AG04450 (cell line): ENCODE results near the gene FLG. TPM values are rescaled to one million over a fixed set of nuclear protein-coding genes. Genes with fewer than 3 reads are reported as not detected.
"Not testable (repeated sequence)": the region's sequence is repeated elsewhere in the genome, so short reads cannot be mapped to it uniquely, and the experiment has no call there.

Source experiments
- CTCF ChIA-PET: fragments of 300-600, 350-600 bp; formaldehyde crosslinking; extraction: SDS; loops from one replicate; lab custom pipeline; 2022; ENCODE audit warnings: antibody characterized with exemption, inconsistent platforms; lab: Charles Lee
- POLR2A ChIA-PET: fragments of 350-600 bp; formaldehyde crosslinking; extraction: SDS; loops from one replicate; lab custom pipeline; 2021; ENCODE audit warnings: antibody characterized with exemption, inconsistent platforms; lab: Yijun Ruan, JAX
- DNase-seq: peaks from one replicate; pipeline ENCODE4 v3.0.0-alpha.2; 2011; ENCODE audit warnings: low read depth, low spot score
- H3K27ac ChIP-seq: one replicate; pipeline ENCODE4 v1.5.1; 2012; ENCODE audit warnings: low read depth, low read length, control low read depth
- H3K27me3 ChIP-seq: one replicate; pipeline ENCODE4 v1.6.0; 2012; ENCODE audit warnings: low read length; ENCODE audit not compliant: control insufficient read depth, insufficient read depth
- H3K4me3 ChIP-seq: 2 replicates; pipeline ENCODE4 v1.5.1; 2011; ENCODE audit warnings: mild to moderate bottlenecking, low read depth, low read length, control low read depth
- H3K9me3 ChIP-seq: 2 replicates; pipeline ENCODE4 v1.5.1; 2012; ENCODE audit warnings: low read length; ENCODE audit not compliant: control insufficient read depth, insufficient read depth
- CTCF ChIP-seq: IDR thresholded peaks from 2 replicates; pipeline ENCODE4 v1.5.1; 2011; ENCODE audit warnings: low read depth, low read length, control low read depth, inconsistent platforms
- polyA plus RNA-seq: library from polyadenylated mRNA; depleted of rRNA; stranded (reverse); fragments of >200 nt; gene quantifications from 2 replicates; pipeline ENCODE4 v1.2.3, GENCODE V29; 2011; rRNA removed

Gene FLG
- polyA plus RNA-seq, 1 experiment: not detected

- Histone ChIP-seq H3K27ac (no peak overlapping the region), H3K9me3 (peaks cover 63% of the 10 kb centered on the region), H3K4me3 (no peak overlapping the region), H3K27me3 (no peaks in the 10 kb centered on the region)
- no peak for TF ChIP-seq CTCF
- CTCF ChIA-PET: no interaction called here
- no peak for DNase-seq
- POLR2A ChIA-PET: no interaction called here
Measured at GRCh38 chr1:152309955-152310354, 15.1 kb downstream of the FLG start.

- DNase-seq, CTCF ChIA-PET, H3K27ac ChIP-seq, H3K4me3 ChIP-seq, H3K27me3 ChIP-seq, POLR2A ChIA-PET: not testable (repeated sequence)
- H3K9me3 ChIP-seq: peaks cover 68% of the 10 kb centered on the region
Measured at GRCh38 chr1:152309320-152309901, 15.6 kb downstream of the FLG start.

- CTCF ChIA-PET, POLR2A ChIA-PET, H3K27ac ChIP-seq, DNase-seq, H3K4me3 ChIP-seq, H3K27me3 ChIP-seq: not testable (repeated sequence)
- peaks cover 69% of the 10 kb centered on the region for H3K9me3 ChIP-seq
Measured at GRCh38 chr1:152308758-152309157, 16.3 kb downstream of the FLG start.

- H3K27me3 ChIP-seq, H3K4me3 ChIP-seq, DNase-seq, H3K27ac ChIP-seq, POLR2A ChIA-PET, CTCF ChIA-PET: not testable (repeated sequence)
- H3K9me3 ChIP-seq: peaks cover 67% of the 10 kb centered on the region
Measured at GRCh38 chr1:152307970-152308369, 17.1 kb downstream of the FLG start.

GRCh38 chr1:152306123-152306522, 18.9 kb downstream of the FLG start:
- H3K27me3 ChIP-seq, DNase-seq, H3K4me3 ChIP-seq, CTCF ChIA-PET, POLR2A ChIA-PET, H3K27ac ChIP-seq: not testable (repeated sequence)
- H3K9me3 ChIP-seq: peaks cover 50% of the 10 kb centered on the region

GRCh38 chr1:152304773-152305172, 20.3 kb downstream of the FLG start:
- POLR2A ChIA-PET, H3K27ac ChIP-seq, DNase-seq, H3K4me3 ChIP-seq, H3K27me3 ChIP-seq, CTCF ChIA-PET: not testable (repeated sequence)
- H3K9me3 ChIP-seq: peaks cover 37% of the 10 kb centered on the region

- H3K4me3 ChIP-seq, CTCF ChIA-PET, POLR2A ChIA-PET, DNase-seq, H3K27me3 ChIP-seq, H3K27ac ChIP-seq: not testable (repeated sequence)
- peaks cover 27% of the 10 kb centered on the region for H3K9me3 ChIP-seq
Measured at GRCh38 chr1:152303139-152303872, 21.7 kb downstream of the FLG start.

GRCh38 chr1:152256394-152256793, 68.6 kb downstream of the FLG start:
- H3K4me3 ChIP-seq, POLR2A ChIA-PET, DNase-seq, H3K27ac ChIP-seq, CTCF ChIA-PET, H3K27me3 ChIP-seq: not testable (repeated sequence)
- H3K9me3 ChIP-seq: peaks cover 10% of the 10 kb centered on the region

Other genes starting within 250 kb of the FLG start
- gene TCHHL1, start 236.2 kb downstream of the FLG start, polyA plus RNA-seq: not detected in 2 replicates
- not detected in 2 replicates for gene TCHH, start 209.8 kb downstream of the FLG start, polyA plus RNA-seq
- not detected in 2 replicates for gene RPTN, start 166.0 kb downstream of the FLG start, polyA plus RNA-seq
- gene HRNR, start 101.0 kb downstream of the FLG start, polyA plus RNA-seq: not detected in 2 replicates
- gene FLG2, start 34.8 kb upstream of the FLG start, polyA plus RNA-seq: not detected in 2 replicates
- not detected in 2 replicates for gene CRNN, start 89.0 kb upstream of the FLG start, polyA plus RNA-seq
- gene LCE5A, start 185.6 kb upstream of the FLG start, polyA plus RNA-seq: not detected in 2 replicates
- gene CRCT1, start 189.2 kb upstream of the FLG start, polyA plus RNA-seq: not detected in 2 replicates
- not detected in 2 replicates for gene LCE3E, start 241.5 kb upstream of the FLG start, polyA plus RNA-seq